DOHH2 (cell line): ENCODE data around the gene RIPK3.

Experiments
- EZH2phosphoT487 ChIP-seq: fragments of 200-600 bp; sonication (generic); IDR thresholded peaks from 2 replicates; pipeline ENCODE4 v1.6.1; 2017; ENCODE audit warnings: borderline replicate concordance, mild to moderate bottlenecking, antibody characterized with exemption, low read length, moderate library complexity, mixed read lengths
- TF ChIP-seq, protein P1 (sequence below): fragments of 200-600 bp; sonication (generic); IDR thresholded peaks from one replicate; pipeline ENCODE4 v1.5.1; 2014; ENCODE audit warnings: antibody characterized with exemption, mild to moderate bottlenecking, low read depth, low read length; ENCODE audit not compliant: poor library complexity, severe bottlenecking

DNA sequence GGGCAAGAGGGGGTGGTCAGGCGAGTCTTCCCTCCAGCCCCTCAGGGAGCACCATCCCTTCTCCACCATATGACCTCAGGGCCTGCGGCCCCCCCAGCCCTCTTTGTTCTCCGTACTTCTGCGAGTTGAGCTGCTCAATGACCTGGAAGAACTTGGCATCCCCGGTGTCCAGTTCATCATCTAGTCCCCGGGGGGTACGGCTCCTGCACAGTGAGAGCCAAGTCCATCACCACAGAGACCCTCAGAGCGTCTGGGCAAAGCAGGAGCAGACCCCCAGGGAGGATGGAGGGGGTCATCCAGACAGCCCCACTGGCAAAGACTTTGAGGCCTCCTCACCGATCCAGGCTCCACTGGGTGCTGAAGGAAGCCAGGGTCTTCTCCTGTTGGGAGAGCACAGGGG is 13.8 kb downstream of the RIPK3 start:
- TF ChIP-seq, protein P1, sequence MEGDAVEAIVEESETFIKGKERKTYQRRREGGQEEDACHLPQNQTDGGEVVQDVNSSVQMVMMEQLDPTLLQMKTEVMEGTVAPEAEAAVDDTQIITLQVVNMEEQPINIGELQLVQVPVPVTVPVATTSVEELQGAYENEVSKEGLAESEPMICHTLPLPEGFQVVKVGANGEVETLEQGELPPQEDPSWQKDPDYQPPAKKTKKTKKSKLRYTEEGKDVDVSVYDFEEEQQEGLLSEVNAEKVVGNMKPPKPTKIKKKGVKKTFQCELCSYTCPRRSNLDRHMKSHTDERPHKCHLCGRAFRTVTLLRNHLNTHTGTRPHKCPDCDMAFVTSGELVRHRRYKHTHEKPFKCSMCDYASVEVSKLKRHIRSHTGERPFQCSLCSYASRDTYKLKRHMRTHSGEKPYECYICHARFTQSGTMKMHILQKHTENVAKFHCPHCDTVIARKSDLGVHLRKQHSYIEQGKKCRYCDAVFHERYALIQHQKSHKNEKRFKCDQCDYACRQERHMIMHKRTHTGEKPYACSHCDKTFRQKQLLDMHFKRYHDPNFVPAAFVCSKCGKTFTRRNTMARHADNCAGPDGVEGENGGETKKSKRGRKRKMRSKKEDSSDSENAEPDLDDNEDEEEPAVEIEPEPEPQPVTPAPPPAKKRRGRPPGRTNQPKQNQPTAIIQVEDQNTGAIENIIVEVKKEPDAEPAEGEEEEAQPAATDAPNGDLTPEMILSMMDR: no peak
- no peak for TF ChIP-seq EZH2phosphoT487
